ENCODE data around the gene TOR1B. TPM values are rescaled to one million over a fixed set of nuclear protein-coding genes. Genes with fewer than 3 reads are reported as not detected.

TOR1B gene
- total RNA-seq, 4 donors from 2014 or later, result 17.0 to 31.0 (median 22.7) TPM

GRCh38 chr9:129765764-129766317 is 37.1 kb upstream of the TOR1B start:
- TF ChIP-seq POLR2A (IDR thresholded peaks at IDR 0.05) (no peak), CTCF (IDR thresholded peaks at IDR 0.05) (no peak)
- intact Hi-C loops (cut with DNase I; ENCODE audit: low total_unique reads), result no loop called here
- H3K4me3 ChIP-seq (ENCODE audit: low read depth, poor library complexity, severe bottlenecking), result no peak overlapping the region
- 92 to 95% methylated on average over 4 of the region's 4 CpGs for WGBS, 2 donors
- no peak for DNase-seq (ENCODE audit: low spot score in 2 of 2)

GRCh38 chr9:129768486-129768885 is 34.5 kb upstream of the TOR1B start:
- no peak for DNase-seq (ENCODE audit: low spot score in 2 of 2)
- 96 to 97% methylated on average over 6 of the region's 6 CpGs for WGBS, 2 donors
- intact Hi-C loops (cut with DNase I; ENCODE audit: low total_unique reads), result no loop called here
- TF ChIP-seq POLR2A (IDR thresholded peaks at IDR 0.05), result no peak
- no peak for TF ChIP-seq CTCF (IDR thresholded peaks at IDR 0.05)
- no peak overlapping the region for H3K4me3 ChIP-seq (ENCODE audit: low read depth, poor library complexity, severe bottlenecking)

- H3K4me3 ChIP-seq (ENCODE audit: low read depth, poor library complexity, severe bottlenecking), result no peak overlapping the region
- intact Hi-C loops (cut with DNase I; ENCODE audit: low total_unique reads), result loop anchor here (10.0 kb wide), 1 partner anchor 635 kb away; no protein-coding TSS in a partner anchor
- no peak for DNase-seq (ENCODE audit: low spot score in 2 of 2)
- TF ChIP-seq POLR2A (IDR thresholded peaks at IDR 0.05), result no peak
- TF ChIP-seq CTCF (IDR thresholded peaks at IDR 0.05), result no peak
- 78 to 79% methylated on average over 5 of the region's 5 CpGs for WGBS, 2 donors
Measured at GRCh38 chr9:129769669-129770068, 33.3 kb upstream of the TOR1B start.

- no peak for DNase-seq (ENCODE audit: low spot score in 2 of 2)
- no peak overlapping the region for H3K4me3 ChIP-seq (ENCODE audit: low read depth, poor library complexity, severe bottlenecking)
- intact Hi-C loops (cut with DNase I; ENCODE audit: low total_unique reads), result loop anchor here (10.0 kb wide), 1 partner anchor 636 kb away; no protein-coding TSS in a partner anchor
- WGBS, 2 donors, result 77 to 85% methylated on average over 5 of the region's 5 CpGs
- TF ChIP-seq POLR2A (IDR thresholded peaks at IDR 0.05) (no peak), CTCF (IDR thresholded peaks at IDR 0.05) (no peak)
Measured at GRCh38 chr9:129770741-129771140, 32.2 kb upstream of the TOR1B start.

- intact Hi-C loops (cut with DNase I; ENCODE audit: low total_unique reads), result loop anchor here (10.0 kb wide), 1 partner anchor 639 kb away; no protein-coding TSS in a partner anchor
- TF ChIP-seq CTCF (IDR thresholded peaks at IDR 0.05) (no peak), POLR2A (IDR thresholded peaks at IDR 0.05) (no peak)
- no peak overlapping the region for H3K4me3 ChIP-seq (ENCODE audit: low read depth, poor library complexity, severe bottlenecking)
- peak in 1 of 2 donors; percentile 19 for DNase-seq (ENCODE audit: low spot score in 2 of 2)
- WGBS, 2 donors, result 57 to 61% methylated on average over 10 of the region's 10 CpGs
Measured at GRCh38 chr9:129773262-129774048, 29.5 kb upstream of the TOR1B start.

Measured in lower leg skin (tissue), 4 donors.